Measurements from ENCODE around the gene DTNA.
"Not testable (repeated sequence)": the region's sequence is repeated elsewhere in the genome, so short reads cannot be mapped to it uniquely, and the experiment has no call there.

Gene DTNA

GRCh38 chr18:34901299-34901698, 191.2 kb downstream of the DTNA start:
- no peaks in the 10 kb centered on the region for H4K20me1 ChIP-seq (ENCODE audit: insufficient read depth)
- H3K27me3 ChIP-seq (ENCODE audit: insufficient read depth, low read depth) = no peaks in the 10 kb centered on the region
- no peak for TF ChIP-seq CTCF (conservative IDR thresholded peaks at IDR 0.05; ENCODE audit: low read depth, low read length)
- no peaks in the 10 kb centered on the region for H3K36me3 ChIP-seq (ENCODE audit: insufficient read depth)
- no peak overlapping the region for H3K9ac ChIP-seq
- no peak overlapping the region for H3K4me2 ChIP-seq
- H3K79me2 ChIP-seq (ENCODE audit: insufficient read depth, low read depth) = no peaks in the 10 kb centered on the region
- no peak overlapping the region for H2AFZ ChIP-seq (ENCODE audit: low read depth)
- H3K27ac ChIP-seq = no peak overlapping the region
- H3K4me1 ChIP-seq (ENCODE audit: low read depth, poor library complexity, severe bottlenecking) = no peaks in the 10 kb centered on the region
- no peak overlapping the region for H3K4me3 ChIP-seq (IDR thresholded peaks at IDR 0.05; ENCODE audit: insufficient read depth, low read depth, low read length)

- no peaks in the 10 kb centered on the region for H3K27me3 ChIP-seq (ENCODE audit: insufficient read depth, low read depth)
- H3K9ac ChIP-seq = no peak overlapping the region
- no peaks in the 10 kb centered on the region for H3K36me3 ChIP-seq (ENCODE audit: insufficient read depth)
- no peak overlapping the region for H3K4me3 ChIP-seq (IDR thresholded peaks at IDR 0.05; ENCODE audit: insufficient read depth, low read depth, low read length)
- no peaks in the 10 kb centered on the region for H4K20me1 ChIP-seq (ENCODE audit: insufficient read depth)
- no peak overlapping the region for H3K4me2 ChIP-seq
- peaks cover 9% of the 10 kb centered on the region for H3K4me1 ChIP-seq (ENCODE audit: low read depth, poor library complexity, severe bottlenecking)
- H3K27ac ChIP-seq = no peak overlapping the region
- no peaks in the 10 kb centered on the region for H3K79me2 ChIP-seq (ENCODE audit: insufficient read depth, low read depth)
- no peak for TF ChIP-seq CTCF (conservative IDR thresholded peaks at IDR 0.05; ENCODE audit: low read depth, low read length)
- H2AFZ ChIP-seq (ENCODE audit: low read depth) = no peak overlapping the region
Observed at GRCh38 chr18:34904994-34905393, 194.9 kb downstream of the DTNA start.

GRCh38 chr18:34906985-34907384, 196.9 kb downstream of the DTNA start:
- H3K36me3 ChIP-seq (ENCODE audit: insufficient read depth); H3K4me3 ChIP-seq (IDR thresholded peaks at IDR 0.05; ENCODE audit: insufficient read depth, low read depth, low read length); H3K9ac ChIP-seq; H3K27ac ChIP-seq; H3K4me2 ChIP-seq; H4K20me1 ChIP-seq (ENCODE audit: insufficient read depth); H3K79me2 ChIP-seq (ENCODE audit: insufficient read depth, low read depth); H2AFZ ChIP-seq (ENCODE audit: low read depth); H3K27me3 ChIP-seq (ENCODE audit: insufficient read depth, low read depth): not testable (repeated sequence)
- peaks cover 27% of the 10 kb centered on the region for H3K4me1 ChIP-seq (ENCODE audit: low read depth, poor library complexity, severe bottlenecking)

- H3K27ac ChIP-seq = peak overlapping the region; percentile 28; the same call in 1 of the 2 replicates
- no peak overlapping the region for H3K4me3 ChIP-seq (IDR thresholded peaks at IDR 0.05; ENCODE audit: insufficient read depth, low read depth, low read length)
- no peaks in the 10 kb centered on the region for H3K79me2 ChIP-seq (ENCODE audit: insufficient read depth, low read depth)
- H2AFZ ChIP-seq (ENCODE audit: low read depth) = no peak overlapping the region; the same call in 1 of the 2 replicates
- peaks cover 27% of the 10 kb centered on the region for H3K4me1 ChIP-seq (ENCODE audit: low read depth, poor library complexity, severe bottlenecking)
- peak overlapping the region; percentile 15; the same call in 1 of the 2 replicates for H3K4me2 ChIP-seq
- H4K20me1 ChIP-seq (ENCODE audit: insufficient read depth) = no peaks in the 10 kb centered on the region
- H3K36me3 ChIP-seq (ENCODE audit: insufficient read depth) = no peaks in the 10 kb centered on the region
- H3K27me3 ChIP-seq (ENCODE audit: insufficient read depth, low read depth) = no peaks in the 10 kb centered on the region
- TF ChIP-seq CTCF (conservative IDR thresholded peaks at IDR 0.05; ENCODE audit: low read depth, low read length) = no peak
- H3K9ac ChIP-seq = no peak overlapping the region
Observed at GRCh38 chr18:34909637-34910364, 199.7 kb downstream of the DTNA start.

GRCh38 chr18:34911081-34911480, 201.0 kb downstream of the DTNA start:
- Histone ChIP-seq H3K36me3 (ENCODE audit: insufficient read depth) (no peaks in the 10 kb centered on the region), H2AFZ (ENCODE audit: low read depth) (no peak overlapping the region), H4K20me1 (ENCODE audit: insufficient read depth) (no peaks in the 10 kb centered on the region), H3K4me1 (ENCODE audit: low read depth, poor library complexity, severe bottlenecking) (peaks cover 27% of the 10 kb centered on the region), H3K9ac (no peak overlapping the region), H3K4me2 (no peak overlapping the region; the same call in 1 of the 2 replicates), H3K79me2 (ENCODE audit: insufficient read depth, low read depth) (no peaks in the 10 kb centered on the region), H3K27me3 (ENCODE audit: insufficient read depth, low read depth) (no peaks in the 10 kb centered on the region), H3K4me3 (IDR thresholded peaks at IDR 0.05; ENCODE audit: insufficient read depth, low read depth, low read length) (no peak overlapping the region), H3K27ac (no peak overlapping the region)
- no peak for TF ChIP-seq CTCF (conservative IDR thresholded peaks at IDR 0.05; ENCODE audit: low read depth, low read length)

All from KMS-11 (cell line).